COLO668 (cell line): ENCODE data around the gene UHRF2.
"Not testable (repeated sequence)": the region's sequence is repeated elsewhere in the genome, so short reads cannot be mapped to it uniquely, and the experiment has no call there.

Experiments used
- DNase-seq: peaks from one replicate; lab custom pipeline; 2025; ENCODE audit not compliant: unreplicated experiment; lab: John Stamatoyannopoulos, UW

The UHRF2 gene

DNA sequence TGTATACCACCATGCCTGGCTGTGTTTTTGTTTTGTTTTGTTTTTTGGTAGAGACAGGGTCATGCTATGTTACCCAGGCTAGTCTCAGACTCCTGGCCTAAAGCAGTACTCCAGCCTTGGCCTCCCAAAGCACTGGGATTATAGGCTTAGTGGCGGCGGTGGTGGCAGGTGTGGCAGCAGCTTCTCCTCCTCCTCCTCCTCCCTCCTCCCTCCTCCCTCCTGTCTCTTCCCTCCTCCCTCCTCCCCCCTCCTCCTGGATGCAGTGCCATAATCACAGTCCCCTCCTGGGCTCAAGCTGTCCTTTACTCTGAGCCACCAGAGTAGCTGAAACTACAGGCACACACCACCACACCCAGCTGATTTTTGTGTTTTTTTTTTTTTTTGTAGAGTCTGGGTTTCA, 71.2 kb downstream of the UHRF2 start:
- no peak for DNase-seq

DNA sequence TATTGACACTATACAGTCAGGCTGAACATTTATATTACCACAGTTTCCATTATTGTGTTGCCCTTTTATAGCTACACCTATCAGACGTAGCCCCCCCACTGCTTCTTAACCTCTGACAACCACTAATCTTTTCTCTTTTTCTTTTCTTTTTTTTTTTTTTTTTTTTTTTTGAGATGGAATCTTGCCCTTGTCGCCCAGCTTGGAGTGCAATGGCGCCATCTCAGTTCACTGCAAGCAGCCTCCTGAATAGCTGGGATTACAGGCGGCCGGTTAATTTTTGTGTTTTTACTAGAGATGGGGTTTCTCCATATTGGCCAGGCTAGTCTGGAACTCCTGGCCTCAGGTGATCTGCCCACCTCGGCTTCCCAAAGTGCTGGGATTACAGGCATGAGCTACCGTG, 75.4 kb downstream of the UHRF2 start:
- DNase-seq: no peak

DNA sequence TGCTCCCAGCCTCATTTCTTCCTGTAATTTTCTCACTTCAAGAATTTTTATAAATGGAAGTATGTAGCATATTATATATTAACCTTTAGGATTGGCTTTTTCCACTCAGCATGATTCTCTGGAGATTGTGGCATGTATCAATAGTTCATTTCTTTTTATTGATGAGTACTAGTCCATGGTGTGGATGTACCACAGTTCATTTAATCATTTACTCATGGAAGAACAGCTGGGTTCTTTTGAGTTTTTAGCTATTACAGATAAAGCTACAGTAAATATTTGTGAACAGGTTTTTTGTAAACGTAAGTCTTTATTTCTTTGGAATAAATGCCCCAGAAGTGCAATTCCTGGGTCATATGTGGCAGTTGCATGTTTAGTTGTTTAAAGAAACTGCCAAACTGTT, 76.1 kb downstream of the UHRF2 start:
- DNase-seq: no peak

DNA sequence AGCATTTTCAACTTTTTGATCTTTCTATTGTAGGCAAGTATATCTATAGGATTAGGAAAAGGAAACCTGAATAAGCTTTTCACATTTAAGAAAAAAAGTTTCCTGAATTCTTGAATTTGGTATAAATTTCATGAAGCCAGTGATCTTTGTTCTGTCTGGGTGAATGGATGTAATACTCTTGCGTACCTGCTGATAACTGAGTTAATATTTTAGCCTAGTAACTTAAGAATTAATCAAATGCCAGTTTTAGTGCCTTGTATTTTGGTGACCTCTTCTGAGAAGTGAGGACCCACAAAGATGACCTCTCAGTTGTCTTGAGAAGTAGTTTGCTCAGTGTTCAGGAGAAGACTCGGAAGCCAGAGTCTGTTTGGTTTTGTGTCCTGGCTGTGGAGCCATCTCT, 77.9 kb downstream of the UHRF2 start:
- no peak for DNase-seq

DNA sequence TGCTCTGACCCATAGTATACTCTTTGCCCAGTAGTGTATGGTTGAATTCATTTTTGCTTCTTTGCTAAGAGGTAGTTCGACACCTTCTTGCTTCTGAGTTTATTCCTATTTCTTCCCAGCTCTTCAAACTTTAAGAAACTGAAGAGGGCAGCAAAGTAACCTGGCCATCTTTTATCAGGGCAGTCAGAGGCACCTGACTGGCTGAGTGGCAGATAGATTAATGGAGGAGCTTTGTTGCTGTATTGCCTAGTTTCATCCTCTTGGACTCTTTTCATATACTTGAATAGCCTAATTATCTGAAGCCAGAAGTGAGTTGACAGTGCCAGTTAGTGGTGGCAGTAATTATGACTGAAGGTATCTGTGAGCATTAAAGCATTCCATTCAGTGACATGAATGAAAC, 82.5 kb downstream of the UHRF2 start:
- DNase-seq: no peak

DNA sequence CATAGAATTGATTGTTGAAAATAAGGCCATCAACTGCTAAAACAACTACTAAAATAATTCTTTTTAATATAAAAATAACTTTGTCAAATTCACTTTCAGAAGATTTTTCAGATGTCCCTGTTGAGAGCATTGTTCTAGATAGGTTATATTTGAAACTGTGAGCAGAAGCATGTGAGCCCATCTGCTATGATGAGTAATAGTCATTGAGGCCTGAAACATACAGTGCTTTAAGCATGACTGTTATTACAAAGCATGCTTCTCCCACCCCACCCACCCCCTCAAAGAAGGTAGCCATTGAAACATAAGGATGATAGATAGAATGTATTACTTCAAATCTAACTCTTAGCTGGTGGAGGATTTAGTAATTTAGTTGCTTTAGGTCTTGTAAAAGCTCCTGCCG, 86.0 kb downstream of the UHRF2 start:
- DNase-seq: no peak

DNA sequence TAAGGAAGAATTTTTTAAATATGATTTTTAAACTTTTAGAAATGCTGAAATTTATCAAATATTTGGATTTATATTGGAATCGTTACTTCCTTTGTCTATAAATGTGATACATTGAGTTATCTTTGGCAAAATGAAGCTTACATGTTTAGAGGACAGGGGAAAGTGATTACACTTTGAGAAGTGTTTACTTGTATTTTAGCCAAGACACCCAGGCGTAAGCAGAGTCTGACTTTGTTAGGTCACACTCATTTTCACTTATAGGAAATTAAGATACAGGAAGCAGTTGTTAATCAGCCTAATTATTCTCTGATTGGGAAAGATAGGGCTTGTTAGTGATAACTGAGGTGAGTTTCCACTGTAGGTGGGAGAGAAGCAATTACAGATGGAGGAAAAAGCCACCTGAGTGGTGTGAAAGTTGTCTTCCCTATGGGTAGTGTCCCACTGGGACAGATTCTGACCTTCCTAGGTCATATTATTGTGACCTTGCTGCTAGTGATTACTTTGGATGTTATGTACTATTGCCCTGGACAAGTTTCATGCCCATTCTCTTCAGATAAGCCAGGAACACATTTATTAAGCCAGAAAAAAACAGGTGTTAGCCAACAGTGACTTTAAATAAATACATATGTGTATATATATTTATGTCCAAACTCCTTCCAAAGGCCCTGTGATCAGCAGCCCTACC, 88.7 kb downstream of the UHRF2 start:
- DNase-seq: no peak

DNA sequence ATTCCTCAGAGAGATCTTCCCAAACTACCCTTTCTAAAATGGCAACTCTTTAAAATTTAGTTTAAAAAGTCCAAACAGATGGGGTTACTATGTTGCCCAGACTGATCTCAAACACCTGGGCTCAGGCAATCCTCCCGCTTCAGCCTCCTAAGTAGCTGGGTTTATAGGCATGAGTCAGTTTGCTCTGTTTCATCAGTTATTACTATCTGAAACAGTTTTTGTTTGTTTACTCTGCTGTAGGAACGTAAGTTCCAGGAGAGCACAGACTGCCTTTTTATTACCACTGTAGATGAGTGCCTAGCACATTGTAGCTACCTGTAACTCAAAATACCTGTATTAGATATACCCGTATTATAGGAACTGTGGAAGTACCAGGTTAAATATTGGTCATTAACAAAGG, 89.4 kb downstream of the UHRF2 start:
- DNase-seq: no peak

DNA sequence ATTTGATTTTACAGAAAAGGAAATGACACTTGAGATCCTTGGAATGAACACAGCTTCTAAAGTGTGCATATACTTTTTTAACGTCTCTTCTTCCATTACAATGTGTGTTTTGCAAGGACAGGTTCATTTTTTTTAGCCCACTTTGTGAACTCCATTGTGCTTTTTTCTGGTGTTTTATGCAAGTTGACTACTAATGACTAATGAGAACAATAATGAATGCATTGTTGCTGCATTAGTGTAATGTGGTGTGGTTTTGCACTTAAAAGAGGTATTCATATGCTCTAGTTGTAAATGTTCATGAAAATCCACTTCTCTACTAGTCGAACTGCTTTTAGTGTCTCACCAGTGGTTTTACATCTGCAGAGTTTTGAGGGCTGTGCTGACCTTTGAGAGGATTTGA, 93.6 kb downstream of the UHRF2 start:
- DNase-seq: no peak

DNA sequence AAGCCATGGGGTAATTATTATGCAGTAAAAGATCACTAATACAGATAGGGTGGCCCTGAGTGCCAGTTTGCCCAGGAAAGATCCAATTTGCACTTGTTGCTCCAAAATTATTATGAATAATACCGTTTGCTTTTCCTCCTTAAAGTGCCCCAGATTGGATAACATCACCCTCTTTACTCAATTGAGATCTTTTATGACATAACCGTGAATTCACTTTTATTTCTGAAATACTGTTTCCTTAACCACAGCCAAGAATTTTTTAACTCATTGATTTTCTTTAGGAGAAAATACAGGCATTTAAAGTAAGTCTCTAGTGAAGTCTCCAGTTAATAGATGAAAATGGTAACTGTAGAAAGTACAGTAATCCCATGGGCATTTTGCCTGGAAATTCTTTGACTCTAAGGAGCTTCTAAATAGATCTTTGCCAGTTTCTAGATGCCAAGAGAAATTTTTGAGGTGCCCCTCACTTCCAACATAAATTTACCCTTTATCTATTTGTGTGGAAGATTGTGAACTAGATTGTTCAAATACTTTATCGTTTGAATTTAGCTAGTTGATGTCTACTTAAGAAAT, 99.2 kb downstream of the UHRF2 start:
- DNase-seq: no peak

DNA sequence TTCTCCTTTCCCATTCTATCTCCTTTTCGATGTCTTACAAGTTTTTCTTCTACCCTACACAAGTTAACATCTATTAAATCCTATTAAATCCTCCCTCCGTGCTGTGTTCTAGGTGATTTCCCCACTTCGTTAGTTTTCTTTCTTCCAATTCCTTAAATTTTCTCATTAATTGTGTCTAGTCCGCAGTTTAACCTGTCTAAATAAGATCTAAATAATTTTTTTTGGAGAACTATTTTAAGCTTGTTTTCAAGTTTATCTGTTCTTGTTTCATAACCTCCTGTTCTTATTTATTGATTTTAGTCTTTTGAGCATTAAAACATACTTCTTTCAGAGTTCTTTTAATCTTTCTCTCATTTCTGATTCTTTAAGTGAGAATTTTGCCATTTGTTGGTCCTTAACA, 109.3 kb downstream of the UHRF2 start:
- DNase-seq: no peak

DNA sequence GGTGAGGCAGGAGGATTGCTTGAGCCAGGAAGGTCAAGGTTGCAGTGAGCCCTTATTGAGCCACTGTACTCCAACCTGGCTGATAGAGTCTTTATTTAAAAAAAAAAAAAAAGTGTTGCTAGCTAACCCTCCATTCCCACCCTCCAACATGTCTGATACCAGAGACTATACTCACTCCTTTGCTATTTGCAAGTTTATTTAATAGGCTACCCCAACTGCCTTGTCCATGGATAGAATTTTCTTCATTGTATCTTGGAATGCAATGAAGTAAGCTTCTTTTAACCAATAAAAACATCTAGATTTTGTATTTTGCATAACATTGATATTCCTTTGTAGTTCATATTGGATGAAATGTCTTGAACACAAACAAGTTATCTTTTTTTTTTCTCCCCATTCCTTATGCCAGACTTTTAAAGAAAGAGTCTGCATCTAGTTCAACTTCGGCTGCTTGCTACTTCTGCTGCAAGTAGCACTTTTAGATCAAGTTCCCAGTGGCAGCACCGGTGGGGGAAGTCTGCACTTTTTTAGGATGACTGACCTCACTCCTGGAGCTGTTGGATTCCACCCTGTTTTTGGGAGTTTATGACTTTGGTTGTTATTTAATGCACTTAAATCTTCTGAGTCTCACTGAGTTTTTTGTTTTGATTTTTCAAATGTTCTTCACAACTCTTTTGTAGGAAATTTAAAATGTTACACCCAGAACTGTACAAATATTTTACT, 112.5 kb downstream of the UHRF2 start:
- DNase-seq: no peak

DNA sequence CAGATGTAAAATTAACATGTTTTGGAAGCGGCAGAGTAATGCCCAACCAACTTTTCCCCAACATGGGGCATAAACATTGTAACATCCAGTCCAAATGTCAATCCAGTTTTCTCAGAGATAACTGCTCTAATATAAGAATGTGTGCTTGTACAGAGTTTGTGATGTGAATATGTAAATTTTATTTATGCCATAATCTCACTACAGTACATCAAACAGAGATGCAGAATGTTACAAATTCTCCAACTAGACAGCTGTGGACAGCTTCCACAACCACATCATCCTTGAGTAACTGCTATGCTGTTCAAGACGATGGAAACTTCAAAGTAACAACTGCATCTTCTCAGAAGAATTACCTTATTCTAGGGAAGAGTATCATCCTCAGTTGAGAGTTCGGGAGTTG, 122.6 kb downstream of the UHRF2 start:
- DNase-seq: no peak

DNA sequence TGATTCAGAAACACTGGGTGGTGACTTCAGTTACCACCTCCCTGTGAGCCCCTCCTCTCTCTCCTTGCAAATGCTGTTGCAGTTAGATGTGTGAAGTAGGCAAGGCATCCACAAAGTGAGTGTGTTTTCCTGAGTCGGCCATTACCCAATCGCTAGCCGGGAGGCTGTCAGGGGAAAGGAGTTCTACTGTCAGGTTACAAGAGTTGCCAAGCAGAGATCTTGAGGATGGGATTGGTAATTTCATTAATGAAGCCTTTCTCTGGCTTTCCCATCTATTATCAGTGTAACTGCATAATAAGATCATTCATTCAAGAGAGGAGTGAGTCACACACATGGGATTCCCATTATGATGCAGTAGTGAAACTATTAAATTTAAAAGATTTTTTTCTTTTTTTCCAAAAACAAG, 125.7 kb downstream of the UHRF2 start:
- no peak for DNase-seq

DNA sequence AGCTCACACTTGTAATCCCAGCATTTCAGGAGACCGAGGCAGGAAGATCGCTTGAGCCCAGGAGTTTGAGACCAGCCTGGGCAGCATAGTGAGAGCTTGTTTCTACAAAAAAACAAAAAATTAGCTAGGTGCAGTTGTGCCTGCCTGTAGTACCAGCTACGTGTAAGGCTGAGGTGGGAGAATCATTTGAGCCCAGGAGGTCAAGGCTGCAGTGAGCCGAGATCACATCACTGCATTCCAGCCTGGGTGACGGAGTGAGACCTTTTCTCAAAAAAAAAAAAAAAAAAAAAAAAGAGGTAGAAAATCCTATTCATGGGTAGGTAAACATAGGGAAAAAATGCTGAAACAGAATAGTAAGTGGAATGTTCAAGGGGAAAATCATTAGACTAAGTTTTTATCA, 129.6 kb downstream of the UHRF2 start:
- not testable (repeated sequence) for DNase-seq

DNA sequence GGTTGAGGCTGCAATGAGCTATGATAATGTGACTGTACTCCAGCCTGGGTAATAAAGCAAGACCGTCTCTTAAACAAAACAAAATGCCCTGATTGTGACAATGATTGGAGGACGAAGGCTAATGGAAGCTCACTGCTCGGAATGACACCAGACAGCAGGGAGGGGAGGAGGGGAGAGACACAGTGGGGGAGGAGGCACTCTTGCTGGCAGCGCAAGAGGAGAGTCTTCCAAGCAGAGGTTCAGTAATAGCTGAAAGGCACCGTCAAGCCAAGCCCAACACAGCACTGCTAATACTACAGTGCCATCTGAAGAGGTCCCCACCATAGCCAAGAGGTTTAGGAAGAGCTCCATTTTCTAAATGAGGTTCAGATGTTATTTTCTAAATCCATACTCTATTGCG, 130.2 kb downstream of the UHRF2 start:
- no peak for DNase-seq

DNA sequence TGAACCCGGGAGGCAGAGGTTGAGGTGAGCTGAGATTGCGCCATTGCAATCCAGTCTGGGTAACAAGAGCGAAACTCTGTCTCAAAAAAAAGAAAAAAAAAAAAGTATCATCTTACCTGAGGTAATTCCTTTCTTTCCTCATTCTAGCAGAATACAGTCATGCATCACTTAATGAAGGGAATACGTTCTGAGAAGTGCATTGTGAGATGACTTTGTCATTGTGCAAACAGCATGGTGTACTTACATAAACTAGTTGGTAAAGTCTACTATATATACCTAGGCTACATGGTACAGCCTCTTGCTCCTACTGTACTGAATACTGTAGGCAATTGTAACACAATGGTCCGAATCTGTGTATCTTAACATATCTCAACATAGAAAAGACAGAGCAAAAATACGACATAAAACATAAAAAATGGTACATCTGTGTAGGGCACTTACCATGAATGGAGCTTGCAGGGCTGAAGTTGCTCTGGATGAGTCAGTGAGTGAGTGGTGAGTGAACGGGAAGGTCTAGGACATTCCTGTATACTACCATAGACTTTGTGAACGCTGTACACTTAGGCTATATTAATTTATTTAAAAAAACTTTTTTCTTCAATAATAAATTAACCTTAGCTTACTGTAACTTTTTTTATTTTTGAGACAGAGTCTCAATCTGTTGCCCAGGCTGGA, 132.2 kb downstream of the UHRF2 start:
- no peak for DNase-seq

DNA sequence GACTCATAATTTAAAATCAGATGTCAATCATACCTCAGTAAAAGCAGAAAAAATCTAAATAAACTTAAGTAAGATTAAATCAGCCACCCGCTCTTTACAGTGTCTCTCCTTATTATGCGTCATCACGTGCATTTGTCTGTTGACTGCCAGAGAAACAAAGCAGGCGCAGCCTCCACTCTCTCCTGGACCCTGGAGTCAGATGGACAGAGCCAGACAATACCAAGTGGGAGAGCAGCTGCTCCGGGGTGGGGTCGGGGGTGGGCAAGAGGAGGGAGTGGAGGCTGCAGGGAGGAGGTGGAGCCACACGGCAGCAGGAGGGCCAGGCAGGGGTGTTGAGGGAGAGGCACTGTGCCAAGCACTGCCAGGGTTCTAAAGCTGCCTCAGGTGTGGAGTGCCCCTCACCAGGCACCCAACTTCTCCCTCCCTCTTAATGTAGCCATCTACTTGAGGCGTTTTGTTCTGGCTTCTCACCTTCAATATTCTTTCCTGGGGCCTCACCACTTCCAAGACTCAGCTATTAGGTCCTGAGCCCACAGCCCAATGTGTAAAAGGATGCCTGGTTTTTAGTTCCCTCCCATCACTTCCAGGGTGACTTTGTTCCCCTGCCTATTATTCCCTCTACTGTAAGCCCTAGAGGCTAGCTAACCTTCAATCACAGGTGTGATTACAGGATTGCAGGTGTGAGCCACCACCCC, 136.3 kb downstream of the UHRF2 start:
- DNase-seq: peak; percentile 31

DNA sequence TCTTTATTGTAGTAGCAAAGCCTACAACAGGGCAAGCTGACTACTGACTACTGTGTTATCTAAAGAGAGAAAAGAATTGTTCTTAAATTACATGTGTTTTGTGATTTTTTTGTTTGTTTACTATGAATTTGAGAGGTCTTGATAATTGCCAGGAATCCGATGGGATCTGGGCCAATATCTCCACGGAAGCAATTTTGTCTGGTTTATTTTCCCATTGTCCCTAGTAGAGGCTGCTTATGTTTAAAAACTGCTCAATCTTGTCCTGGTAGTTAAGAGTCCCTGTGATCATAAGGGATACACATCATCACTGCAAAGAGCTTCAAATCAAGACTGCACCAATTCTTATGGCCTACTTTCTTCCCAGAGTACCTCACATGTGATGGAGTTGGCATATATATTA, 138.1 kb downstream of the UHRF2 start:
- no peak for DNase-seq

DNA sequence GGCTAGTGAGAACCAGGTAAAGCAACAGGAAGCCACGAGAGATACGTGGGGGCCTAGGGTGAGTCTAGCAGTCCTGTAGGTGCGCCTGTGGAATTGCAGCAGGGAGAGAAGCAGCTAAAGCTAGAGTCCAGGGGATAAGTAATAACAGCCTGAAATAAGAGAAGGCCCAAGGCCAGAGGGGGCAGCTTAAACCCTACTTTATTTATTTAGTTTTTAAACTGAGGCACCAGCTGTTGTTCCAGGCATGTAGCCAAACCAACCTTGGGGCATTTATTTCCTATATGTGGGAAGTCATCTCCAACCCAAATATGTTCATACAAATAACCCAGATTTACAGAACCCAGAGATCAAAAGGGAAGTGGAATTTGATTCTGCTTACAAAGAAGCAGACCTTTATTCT, 139.0 kb downstream of the UHRF2 start:
- DNase-seq: peak; percentile 44

DNA sequence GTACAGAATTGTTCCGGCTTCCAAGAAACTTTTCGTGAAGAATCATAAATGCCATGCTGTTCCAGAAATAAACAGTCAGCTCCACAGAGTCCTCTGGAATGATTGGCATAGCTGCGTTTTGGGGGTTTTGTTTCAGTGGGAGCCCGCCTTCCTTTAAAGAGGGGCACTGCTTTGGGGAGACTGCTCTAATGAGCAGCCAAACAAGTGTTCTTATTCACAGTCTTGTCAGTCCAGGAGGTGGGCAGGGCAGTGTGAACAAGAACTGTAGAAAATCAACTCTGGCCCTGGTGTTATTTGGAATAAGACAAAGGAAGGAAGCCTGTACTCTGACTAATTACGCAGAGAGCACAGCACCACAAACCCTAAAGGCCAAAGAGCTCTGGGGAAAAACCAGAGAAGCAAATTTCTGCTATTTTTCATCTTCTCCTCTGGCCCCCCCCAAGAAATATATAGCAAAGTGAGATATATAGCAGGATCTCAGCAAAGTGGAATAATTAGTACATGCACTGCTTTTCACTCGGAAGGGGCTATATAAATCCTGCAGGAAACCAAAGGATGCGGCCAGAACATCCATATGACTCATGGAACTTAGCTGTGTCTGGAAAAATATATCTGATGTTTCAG, 139.6 kb downstream of the UHRF2 start:
- DNase-seq: no peak
